Measurements from ENCODE around the gene IGIP.

Gene IGIP

GRCh38 chr5:140103154-140103553 lies 22.6 kb upstream of the IGIP start:
- TF ChIP-seq, protein P1, sequence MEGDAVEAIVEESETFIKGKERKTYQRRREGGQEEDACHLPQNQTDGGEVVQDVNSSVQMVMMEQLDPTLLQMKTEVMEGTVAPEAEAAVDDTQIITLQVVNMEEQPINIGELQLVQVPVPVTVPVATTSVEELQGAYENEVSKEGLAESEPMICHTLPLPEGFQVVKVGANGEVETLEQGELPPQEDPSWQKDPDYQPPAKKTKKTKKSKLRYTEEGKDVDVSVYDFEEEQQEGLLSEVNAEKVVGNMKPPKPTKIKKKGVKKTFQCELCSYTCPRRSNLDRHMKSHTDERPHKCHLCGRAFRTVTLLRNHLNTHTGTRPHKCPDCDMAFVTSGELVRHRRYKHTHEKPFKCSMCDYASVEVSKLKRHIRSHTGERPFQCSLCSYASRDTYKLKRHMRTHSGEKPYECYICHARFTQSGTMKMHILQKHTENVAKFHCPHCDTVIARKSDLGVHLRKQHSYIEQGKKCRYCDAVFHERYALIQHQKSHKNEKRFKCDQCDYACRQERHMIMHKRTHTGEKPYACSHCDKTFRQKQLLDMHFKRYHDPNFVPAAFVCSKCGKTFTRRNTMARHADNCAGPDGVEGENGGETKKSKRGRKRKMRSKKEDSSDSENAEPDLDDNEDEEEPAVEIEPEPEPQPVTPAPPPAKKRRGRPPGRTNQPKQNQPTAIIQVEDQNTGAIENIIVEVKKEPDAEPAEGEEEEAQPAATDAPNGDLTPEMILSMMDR (IDR thresholded peaks at IDR 0.05; ENCODE audit: low read depth, low read length): no peak
- no peak for TF ChIP-seq POLR2A (IDR thresholded peaks at IDR 0.05; ENCODE audit: extremely low read depth, insufficient read length)
- no peak for TF ChIP-seq MYC (IDR thresholded peaks at IDR 0.05; ENCODE audit: low read depth, low read length)
- TF ChIP-seq MAX (IDR thresholded peaks at IDR 0.05; ENCODE audit: low read depth, low read length): no peak
- H3K4me3 ChIP-seq (ENCODE audit: low read depth, low read length): no peak overlapping the region
- DNase-seq (ENCODE audit: low read depth): no peak

DNA sequence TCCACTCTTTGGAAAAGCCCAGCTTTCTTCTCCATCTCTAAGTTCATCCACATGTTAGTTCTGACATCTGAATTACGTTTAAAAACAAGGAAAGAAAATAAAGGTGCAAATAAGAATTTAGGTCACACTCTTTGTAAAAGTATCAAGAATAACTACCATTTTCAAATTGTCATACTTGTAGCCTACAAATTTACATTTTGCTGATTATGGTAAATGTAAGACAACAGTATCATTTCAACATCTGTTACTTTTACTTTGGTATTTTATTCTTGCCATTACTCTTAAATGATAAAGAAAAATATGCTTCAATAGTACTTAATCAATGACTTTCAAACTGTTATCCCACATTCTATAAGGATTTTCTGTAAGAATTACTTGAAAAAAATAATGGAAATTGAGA lies 21.6 kb upstream of the IGIP start:
- no peak overlapping the region for H3K4me3 ChIP-seq (ENCODE audit: low read depth, low read length)
- TF ChIP-seq, protein P1 (IDR thresholded peaks at IDR 0.05; ENCODE audit: low read depth, low read length): no peak
- TF ChIP-seq MAX (IDR thresholded peaks at IDR 0.05; ENCODE audit: low read depth, low read length) (no peak), MYC (IDR thresholded peaks at IDR 0.05; ENCODE audit: low read depth, low read length) (no peak), POLR2A (IDR thresholded peaks at IDR 0.05; ENCODE audit: extremely low read depth, insufficient read length) (no peak)
- DNase-seq (ENCODE audit: low read depth): no peak

GRCh38 chr5:140106101-140106500 lies 19.6 kb upstream of the IGIP start:
- peak; percentile 60 for DNase-seq (ENCODE audit: low read depth)
- no peak overlapping the region for H3K4me3 ChIP-seq (ENCODE audit: low read depth, low read length)
- no peak for TF ChIP-seq POLR2A (IDR thresholded peaks at IDR 0.05; ENCODE audit: extremely low read depth, insufficient read length)
- no peak for TF ChIP-seq MYC (IDR thresholded peaks at IDR 0.05; ENCODE audit: low read depth, low read length)
- no peak for TF ChIP-seq MAX (IDR thresholded peaks at IDR 0.05; ENCODE audit: low read depth, low read length)
- TF ChIP-seq, protein P1 (IDR thresholded peaks at IDR 0.05; ENCODE audit: low read depth, low read length): no peak

- H3K4me3 ChIP-seq (ENCODE audit: low read depth, low read length): peak overlapping the region; percentile 73
- TF ChIP-seq MYC (IDR thresholded peaks at IDR 0.05; ENCODE audit: low read depth, low read length): no peak
- no peak for TF ChIP-seq MAX (IDR thresholded peaks at IDR 0.05; ENCODE audit: low read depth, low read length)
Measured at GRCh38 chr5:140106805-140107311, 18.9 kb upstream of the IGIP start.

GRCh38 chr5:140107312-140108092 lies 18.2 kb upstream of the IGIP start:
- DNase-seq (ENCODE audit: low read depth): peak; percentile 96
- H3K4me3 ChIP-seq (ENCODE audit: low read depth, low read length): peak overlapping the region; percentile 73
- TF ChIP-seq MAX (IDR thresholded peaks at IDR 0.05; ENCODE audit: low read depth, low read length) (peak; percentile 31; the same call in 1 of the 2 replicates), MYC (IDR thresholded peaks at IDR 0.05; ENCODE audit: low read depth, low read length) (peak; percentile 29; the same call in 1 of the 2 replicates), POLR2A (IDR thresholded peaks at IDR 0.05; ENCODE audit: extremely low read depth, insufficient read length) (peak; percentile 52)
- TF ChIP-seq, protein P1 (IDR thresholded peaks at IDR 0.05; ENCODE audit: low read depth, low read length): no peak

More at GRCh38 chr5:140106805-140107311, 18.9 kb upstream of the IGIP start:
- DNase-seq (ENCODE audit: low read depth): no peak

Measured in NB4 (cell line).